ENCODE results near the gene MAST4. TPM values are rescaled to one million over a fixed set of nuclear protein-coding genes. Genes with fewer than 3 reads are reported as not detected.

The MAST4 gene
- total RNA-seq, 1 donor from 2014 or later = 112 TPM

DNA sequence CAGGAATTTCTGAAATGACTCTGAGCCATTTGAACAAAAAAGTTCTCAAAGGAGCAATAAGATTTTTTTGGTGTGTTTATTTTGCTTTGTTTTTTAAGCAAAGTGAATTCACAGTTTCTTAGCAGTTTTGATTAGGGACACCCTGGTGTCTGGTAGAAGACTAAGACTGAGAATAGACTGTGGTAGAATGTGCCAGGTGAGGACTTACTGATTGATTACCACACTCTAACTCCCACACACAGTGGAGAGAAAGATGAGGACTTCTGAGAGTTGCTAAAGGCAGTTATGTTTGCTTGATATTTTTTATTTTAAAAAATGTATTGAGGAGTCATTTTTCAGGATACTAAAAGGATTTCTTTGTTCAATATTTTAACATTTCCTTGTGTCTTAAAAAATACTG, 425.3 kb downstream of the MAST4 start:
- TF ChIP-seq, protein P1, sequence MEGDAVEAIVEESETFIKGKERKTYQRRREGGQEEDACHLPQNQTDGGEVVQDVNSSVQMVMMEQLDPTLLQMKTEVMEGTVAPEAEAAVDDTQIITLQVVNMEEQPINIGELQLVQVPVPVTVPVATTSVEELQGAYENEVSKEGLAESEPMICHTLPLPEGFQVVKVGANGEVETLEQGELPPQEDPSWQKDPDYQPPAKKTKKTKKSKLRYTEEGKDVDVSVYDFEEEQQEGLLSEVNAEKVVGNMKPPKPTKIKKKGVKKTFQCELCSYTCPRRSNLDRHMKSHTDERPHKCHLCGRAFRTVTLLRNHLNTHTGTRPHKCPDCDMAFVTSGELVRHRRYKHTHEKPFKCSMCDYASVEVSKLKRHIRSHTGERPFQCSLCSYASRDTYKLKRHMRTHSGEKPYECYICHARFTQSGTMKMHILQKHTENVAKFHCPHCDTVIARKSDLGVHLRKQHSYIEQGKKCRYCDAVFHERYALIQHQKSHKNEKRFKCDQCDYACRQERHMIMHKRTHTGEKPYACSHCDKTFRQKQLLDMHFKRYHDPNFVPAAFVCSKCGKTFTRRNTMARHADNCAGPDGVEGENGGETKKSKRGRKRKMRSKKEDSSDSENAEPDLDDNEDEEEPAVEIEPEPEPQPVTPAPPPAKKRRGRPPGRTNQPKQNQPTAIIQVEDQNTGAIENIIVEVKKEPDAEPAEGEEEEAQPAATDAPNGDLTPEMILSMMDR (IDR thresholded peaks at IDR 0.05; ENCODE audit: unreplicated experiment) = no peak
- DNase-seq (ENCODE audit: low spot score) = no peak
- Mint-ChIP-seq H3K4me3 (ENCODE audit: unreplicated experiment) (no peak overlapping the region), H3K27ac (ENCODE audit: unreplicated experiment) (no peak overlapping the region), H3K36me3 (ENCODE audit: low read depth, unreplicated experiment) (no peaks in the 10 kb centered on the region), H3K9me3 (ENCODE audit: unreplicated experiment) (no peaks in the 10 kb centered on the region), H3K4me1 (ENCODE audit: unreplicated experiment) (no peaks in the 10 kb centered on the region), H3K27me3 (ENCODE audit: unreplicated experiment) (no peaks in the 10 kb centered on the region)

DNA sequence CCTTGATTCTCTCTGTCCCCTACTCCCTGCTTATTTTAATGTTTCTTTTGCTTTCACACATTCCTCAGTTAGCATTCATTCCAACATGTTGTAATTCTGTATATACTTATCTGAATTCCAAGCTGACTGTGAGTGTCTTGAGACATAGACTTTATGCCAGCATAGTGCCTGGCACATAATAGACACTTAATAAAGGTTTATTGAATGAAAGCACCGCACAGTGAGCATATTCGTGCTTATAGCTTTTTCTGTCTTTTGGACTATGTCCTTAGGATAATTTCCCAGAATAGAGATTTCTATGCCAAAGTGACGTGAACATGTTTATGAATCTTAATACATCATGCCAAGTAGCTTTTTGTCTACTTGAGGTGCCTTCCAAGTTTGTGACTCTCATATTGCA, 425.8 kb downstream of the MAST4 start:
- H3K9me3 Mint-ChIP-seq (ENCODE audit: unreplicated experiment) = no peaks in the 10 kb centered on the region
- H3K4me3 Mint-ChIP-seq (ENCODE audit: unreplicated experiment) = no peak overlapping the region
- no peaks in the 10 kb centered on the region for H3K27me3 Mint-ChIP-seq (ENCODE audit: unreplicated experiment)
- TF ChIP-seq, protein P1 (IDR thresholded peaks at IDR 0.05; ENCODE audit: unreplicated experiment) = no peak
- DNase-seq (ENCODE audit: low spot score) = no peak
- no peaks in the 10 kb centered on the region for H3K36me3 Mint-ChIP-seq (ENCODE audit: low read depth, unreplicated experiment)
- no peak overlapping the region for H3K27ac Mint-ChIP-seq (ENCODE audit: unreplicated experiment)
- H3K4me1 Mint-ChIP-seq (ENCODE audit: unreplicated experiment) = no peaks in the 10 kb centered on the region

DNA sequence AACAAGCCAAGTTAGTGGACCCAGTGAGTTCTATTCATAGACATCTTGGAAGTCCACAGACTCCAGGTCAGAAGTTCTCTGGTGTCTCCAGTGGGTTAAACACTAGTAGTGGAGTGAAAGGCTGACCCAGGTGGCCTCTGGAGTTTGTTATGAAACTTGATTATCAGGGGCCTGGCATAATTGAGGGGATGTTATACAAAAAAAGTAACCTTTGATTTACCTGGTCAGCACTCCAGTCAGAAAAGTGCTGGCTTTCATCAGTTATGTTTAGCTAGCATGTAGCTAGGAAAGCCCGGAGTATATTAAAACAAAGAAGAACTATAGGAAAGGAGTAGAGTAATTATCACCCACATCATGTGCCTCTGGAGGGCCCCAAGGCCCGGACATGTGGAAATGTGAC, 429.3 kb downstream of the MAST4 start:
- Mint-ChIP-seq H3K27ac (ENCODE audit: unreplicated experiment) (no peak overlapping the region), H3K27me3 (ENCODE audit: unreplicated experiment) (no peaks in the 10 kb centered on the region), H3K9me3 (ENCODE audit: unreplicated experiment) (no peaks in the 10 kb centered on the region), H3K4me1 (ENCODE audit: unreplicated experiment) (peaks cover 23% of the 10 kb centered on the region), H3K4me3 (ENCODE audit: unreplicated experiment) (no peak overlapping the region), H3K36me3 (ENCODE audit: low read depth, unreplicated experiment) (peaks cover 6% of the 10 kb centered on the region)
- TF ChIP-seq, protein P1 (IDR thresholded peaks at IDR 0.05; ENCODE audit: unreplicated experiment) = no peak
- DNase-seq (ENCODE audit: low spot score) = no peak

DNA sequence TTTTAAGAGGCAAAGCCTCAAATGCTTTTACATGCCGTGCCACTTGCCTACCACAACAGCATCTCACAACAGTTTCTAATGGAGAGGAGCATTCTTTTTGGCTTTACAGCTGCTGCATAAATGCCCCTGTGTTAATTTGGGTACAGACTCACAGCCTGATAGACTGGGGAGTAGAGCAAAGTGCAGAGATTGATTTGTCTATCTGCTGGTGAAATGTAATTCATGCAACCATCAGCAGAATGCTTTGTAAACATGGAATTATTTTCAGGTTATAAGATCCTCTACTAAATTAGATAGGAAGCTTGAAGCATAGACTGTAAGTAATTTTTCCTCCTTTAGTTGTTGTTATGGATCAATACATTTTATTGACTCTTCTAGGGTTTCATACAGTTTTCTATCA, 430.1 kb downstream of the MAST4 start:
- Mint-ChIP-seq H3K36me3 (ENCODE audit: low read depth, unreplicated experiment) (peaks cover 6% of the 10 kb centered on the region), H3K4me3 (ENCODE audit: unreplicated experiment) (no peak overlapping the region), H3K27ac (ENCODE audit: unreplicated experiment) (no peak overlapping the region), H3K9me3 (ENCODE audit: unreplicated experiment) (no peaks in the 10 kb centered on the region), H3K27me3 (ENCODE audit: unreplicated experiment) (no peaks in the 10 kb centered on the region), H3K4me1 (ENCODE audit: unreplicated experiment) (peaks cover 30% of the 10 kb centered on the region)
- TF ChIP-seq, protein P1 (IDR thresholded peaks at IDR 0.05; ENCODE audit: unreplicated experiment) = no peak
- DNase-seq (ENCODE audit: low spot score) = no peak

DNA sequence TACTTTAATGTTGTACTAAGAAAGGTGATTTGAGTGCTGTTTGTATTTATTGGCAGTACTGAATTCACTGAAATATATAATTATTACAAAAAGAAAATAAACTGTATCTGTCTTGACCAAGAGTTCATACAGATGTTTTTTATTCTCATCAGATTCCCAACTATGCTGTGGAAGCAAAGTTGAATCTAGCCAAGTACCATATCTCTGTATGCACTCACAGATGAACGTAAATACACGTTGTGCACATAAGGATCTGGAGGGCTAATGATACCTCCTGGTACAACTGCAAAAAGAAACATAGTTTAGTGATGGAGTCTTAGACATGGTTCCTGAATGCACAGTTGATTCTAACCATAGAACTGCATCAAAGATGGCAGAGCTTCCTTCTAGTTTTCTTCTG, 431.0 kb downstream of the MAST4 start:
- Mint-ChIP-seq H3K4me1 (ENCODE audit: unreplicated experiment) (peaks cover 33% of the 10 kb centered on the region), H3K27ac (ENCODE audit: unreplicated experiment) (no peak overlapping the region), H3K27me3 (ENCODE audit: unreplicated experiment) (no peaks in the 10 kb centered on the region), H3K9me3 (ENCODE audit: unreplicated experiment) (no peaks in the 10 kb centered on the region), H3K36me3 (ENCODE audit: low read depth, unreplicated experiment) (peaks cover 6% of the 10 kb centered on the region), H3K4me3 (ENCODE audit: unreplicated experiment) (no peak overlapping the region)
- TF ChIP-seq, protein P1 (IDR thresholded peaks at IDR 0.05; ENCODE audit: unreplicated experiment) = no peak
- no peak for DNase-seq (ENCODE audit: low spot score)

All from endothelial cell (in vitro differentiated cells).